SK-N-SH (cell line): ENCODE results near the gene ZNF761.
"Not testable (repeated sequence)": the region's sequence is repeated elsewhere in the genome, so short reads cannot be mapped to it uniquely, and the experiment has no call there.

Experiments used
- CTCF ChIP-seq: fragments of 200-600 bp; sonication (generic); IDR thresholded peaks from 2 replicates; pipeline ENCODE4 v1.6.1; 2017; ENCODE audit warnings: antibody characterized with exemption, mild to moderate bottlenecking, moderate library complexity
- EP300 ChIP-seq, 2 experiments: IDR thresholded peaks; 2 replicates each; pipeline versions ENCODE4 v1.4.0 to v1.6.1; 2012; ENCODE audit warnings: borderline replicate concordance in 1 of 2, low read depth in 1 of 2, low read length in 1 of 2
- EZH2phosphoT487 ChIP-seq: fragments of 200-600 bp; sonication (generic); IDR thresholded peaks from 2 replicates; pipeline ENCODE4 v1.6.1; 2017; ENCODE audit warnings: low read depth, mixed run types, mild to moderate bottlenecking, antibody characterized with exemption, moderate library complexity, borderline replicate concordance
- FOSL2 ChIP-seq: IDR thresholded peaks from 2 replicates; pipeline ENCODE4 v1.4.0; 2012; ENCODE audit warnings: low read depth, mild to moderate bottlenecking, moderate library complexity, borderline replicate concordance
- GATA2 ChIP-seq: sonication (generic); formaldehyde crosslinking; IDR thresholded peaks from 2 replicates; pipeline ENCODE4 v1.5.0; 2020; ENCODE audit warnings: mild to moderate bottlenecking, missing genetic modification reagents
- MEF2A ChIP-seq: IDR thresholded peaks from 2 replicates; pipeline ENCODE4 v1.4.0; 2012; ENCODE audit warnings: low read depth, borderline replicate concordance
- NFIC ChIP-seq: IDR thresholded peaks from 2 replicates; pipeline ENCODE4 v1.4.0; 2012; ENCODE audit warnings: borderline replicate concordance
- NRF1 ChIP-seq: IDR thresholded peaks from 2 replicates; pipeline ENCODE4 v1.6.1; 2012; ENCODE audit warnings: low read depth, mild to moderate bottlenecking, low read length
- POLR2AphosphoS5 ChIP-seq: IDR thresholded peaks from 2 replicates; pipeline ENCODE4 v1.6.1; 2012; ENCODE audit warnings: low read depth, low read length
- REST ChIP-seq: IDR thresholded peaks from 2 replicates; pipeline ENCODE4 v1.6.1; 2012; ENCODE audit warnings: mild to moderate bottlenecking, low read depth, low read length, moderate library complexity
- SIN3A ChIP-seq: IDR thresholded peaks from 2 replicates; pipeline ENCODE4 v1.6.1; 2012; ENCODE audit warnings: low read depth, mild to moderate bottlenecking, low read length, moderate library complexity, borderline replicate concordance
- TAF1 ChIP-seq: IDR thresholded peaks from 2 replicates; pipeline ENCODE4 v1.6.1; 2012; ENCODE audit warnings: low read depth, mild to moderate bottlenecking, low read length, moderate library complexity, borderline replicate concordance
- TCF12 ChIP-seq: IDR thresholded peaks from 2 replicates; pipeline ENCODE4 v1.4.0; 2012
- USF1 ChIP-seq: IDR thresholded peaks from 2 replicates; pipeline ENCODE4 v1.4.0; 2012; ENCODE audit warnings: low read depth, borderline replicate concordance

GRCh38 chr19:53468628-53469027 is 36.8 kb downstream of the ZNF761 start:
- not testable (repeated sequence) for TF ChIP-seq USF1; MEF2A; NFIC; EZH2phosphoT487; FOSL2; CTCF; SIN3A; EP300 (IDR thresholded peaks at IDR 0.05; ENCODE audit: borderline replicate concordance in 1 of 2, low read depth in 1 of 2, low read length in 1 of 2); TCF12; REST; GATA2 (CRISPR knock-in tag); POLR2AphosphoS5; NRF1; TAF1
